ENCODE measurements around the gene MINAR1.

MINAR1 gene

DNA sequence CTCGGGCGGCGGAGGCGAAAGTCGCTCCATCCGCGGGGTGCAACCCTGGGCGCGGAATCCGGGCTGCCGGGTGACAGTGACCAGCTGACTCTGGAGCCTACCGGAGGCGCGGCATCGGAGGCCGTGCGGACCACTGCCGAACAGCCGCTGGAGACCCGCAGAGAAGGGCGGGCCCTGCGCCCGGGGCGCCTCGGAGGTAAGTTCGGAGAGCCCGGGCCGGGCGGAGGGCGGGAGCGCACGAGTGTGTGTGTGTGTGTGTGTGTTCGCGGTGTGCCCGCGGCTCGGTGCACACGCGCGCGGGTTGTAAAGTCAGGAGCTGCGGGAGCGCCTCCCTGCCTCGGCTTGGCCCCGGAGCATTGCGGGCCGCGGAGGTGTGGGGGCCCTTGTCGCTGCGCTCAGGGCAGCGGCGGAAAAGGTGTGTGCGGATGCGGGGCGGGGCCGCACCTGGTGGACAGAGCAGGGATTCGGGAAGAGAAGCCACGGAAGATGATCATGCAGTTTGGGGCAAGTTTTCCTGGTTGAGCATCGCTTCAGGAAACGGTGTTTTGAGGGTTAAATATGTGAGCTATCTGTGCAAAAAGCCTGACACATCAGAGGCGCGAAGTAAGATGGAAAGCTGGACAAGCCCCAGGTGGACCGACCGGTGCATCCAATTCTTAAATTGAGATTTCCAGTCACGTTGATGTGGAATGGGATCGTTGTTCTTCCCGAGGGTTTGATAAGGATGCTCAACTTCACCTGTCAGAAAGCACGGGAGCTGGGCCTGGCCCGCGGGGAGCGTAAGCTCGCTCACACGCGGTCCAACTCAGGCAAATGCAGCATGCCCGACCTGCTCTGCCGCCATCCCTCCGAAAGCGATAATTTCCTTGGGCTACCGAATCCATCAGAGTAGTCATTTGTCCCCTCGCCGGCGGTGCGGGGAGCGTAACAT lies 474 bp downstream of the MINAR1 start:
- DNase-seq (ENCODE audit: low read depth), result no peak
- no peak overlapping the region; the same call in 1 of the 2 replicates for H3K4me3 ChIP-seq (ENCODE audit: low read depth, low read length)
- TF ChIP-seq, protein P1, sequence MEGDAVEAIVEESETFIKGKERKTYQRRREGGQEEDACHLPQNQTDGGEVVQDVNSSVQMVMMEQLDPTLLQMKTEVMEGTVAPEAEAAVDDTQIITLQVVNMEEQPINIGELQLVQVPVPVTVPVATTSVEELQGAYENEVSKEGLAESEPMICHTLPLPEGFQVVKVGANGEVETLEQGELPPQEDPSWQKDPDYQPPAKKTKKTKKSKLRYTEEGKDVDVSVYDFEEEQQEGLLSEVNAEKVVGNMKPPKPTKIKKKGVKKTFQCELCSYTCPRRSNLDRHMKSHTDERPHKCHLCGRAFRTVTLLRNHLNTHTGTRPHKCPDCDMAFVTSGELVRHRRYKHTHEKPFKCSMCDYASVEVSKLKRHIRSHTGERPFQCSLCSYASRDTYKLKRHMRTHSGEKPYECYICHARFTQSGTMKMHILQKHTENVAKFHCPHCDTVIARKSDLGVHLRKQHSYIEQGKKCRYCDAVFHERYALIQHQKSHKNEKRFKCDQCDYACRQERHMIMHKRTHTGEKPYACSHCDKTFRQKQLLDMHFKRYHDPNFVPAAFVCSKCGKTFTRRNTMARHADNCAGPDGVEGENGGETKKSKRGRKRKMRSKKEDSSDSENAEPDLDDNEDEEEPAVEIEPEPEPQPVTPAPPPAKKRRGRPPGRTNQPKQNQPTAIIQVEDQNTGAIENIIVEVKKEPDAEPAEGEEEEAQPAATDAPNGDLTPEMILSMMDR (IDR thresholded peaks at IDR 0.05; ENCODE audit: low read depth, low read length, missing control alignments), result no peak

DNA sequence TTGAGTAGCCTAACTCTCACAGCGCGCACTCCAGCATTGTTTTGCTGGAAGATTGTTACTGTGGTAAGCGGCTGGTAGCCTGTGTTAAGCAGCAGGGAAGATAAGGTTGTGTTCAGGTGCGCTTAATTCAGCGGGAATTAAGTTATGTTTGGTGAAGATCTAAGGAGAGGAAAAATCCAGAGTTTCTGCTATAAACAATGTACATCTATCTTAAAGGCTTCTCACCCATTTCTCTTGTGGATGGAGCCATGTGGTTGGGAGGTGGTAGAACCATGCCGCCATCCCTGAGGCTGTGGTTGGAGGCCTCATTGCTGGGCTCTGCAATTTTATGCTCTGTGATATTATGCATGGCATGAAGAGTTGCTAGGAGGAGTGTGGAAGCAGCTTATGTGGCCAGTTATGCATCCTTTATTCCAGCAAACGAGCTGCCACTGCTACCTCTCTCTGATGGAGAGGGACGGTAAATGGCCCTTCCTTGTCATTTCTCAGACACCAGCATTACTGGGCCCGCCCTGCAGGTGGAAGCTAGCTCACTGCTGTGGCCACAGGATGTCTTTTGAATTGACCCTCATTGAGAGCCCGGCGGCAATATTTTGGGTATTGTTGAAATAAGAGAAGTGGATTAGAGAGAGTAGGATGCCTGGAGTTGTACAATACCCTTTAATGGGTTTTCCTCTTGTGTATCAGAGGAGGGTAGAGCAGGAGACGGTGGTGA lies 1.3 kb downstream of the MINAR1 start:
- TF ChIP-seq, protein P1 (IDR thresholded peaks at IDR 0.05; ENCODE audit: low read depth, low read length, missing control alignments), result no peak
- H3K4me3 ChIP-seq (ENCODE audit: low read depth, low read length), result no peak overlapping the region
- no peak for DNase-seq (ENCODE audit: low read depth)

DNA sequence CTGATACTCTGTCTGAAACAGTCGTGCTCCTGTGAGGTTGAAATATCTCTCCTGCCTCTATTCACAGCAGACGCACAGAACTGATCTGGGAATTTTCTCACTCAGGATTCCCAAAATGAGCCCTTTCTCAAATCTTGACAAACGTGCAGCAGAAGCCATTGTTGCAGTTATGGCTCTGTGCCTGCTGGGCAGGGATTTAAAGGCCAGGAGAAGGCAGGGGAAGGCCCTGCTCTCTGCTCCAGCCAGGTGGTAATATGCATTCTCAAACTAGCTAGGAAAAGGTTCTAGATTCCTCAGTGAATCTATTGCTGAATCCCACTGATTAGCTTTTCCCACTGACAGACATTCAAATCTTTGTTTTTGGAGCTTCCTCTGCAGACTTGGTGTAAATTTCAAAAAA lies 2.2 kb downstream of the MINAR1 start:
- TF ChIP-seq, protein P1 (IDR thresholded peaks at IDR 0.05; ENCODE audit: low read depth, low read length, missing control alignments), result no peak
- DNase-seq (ENCODE audit: low read depth), result no peak

DNA sequence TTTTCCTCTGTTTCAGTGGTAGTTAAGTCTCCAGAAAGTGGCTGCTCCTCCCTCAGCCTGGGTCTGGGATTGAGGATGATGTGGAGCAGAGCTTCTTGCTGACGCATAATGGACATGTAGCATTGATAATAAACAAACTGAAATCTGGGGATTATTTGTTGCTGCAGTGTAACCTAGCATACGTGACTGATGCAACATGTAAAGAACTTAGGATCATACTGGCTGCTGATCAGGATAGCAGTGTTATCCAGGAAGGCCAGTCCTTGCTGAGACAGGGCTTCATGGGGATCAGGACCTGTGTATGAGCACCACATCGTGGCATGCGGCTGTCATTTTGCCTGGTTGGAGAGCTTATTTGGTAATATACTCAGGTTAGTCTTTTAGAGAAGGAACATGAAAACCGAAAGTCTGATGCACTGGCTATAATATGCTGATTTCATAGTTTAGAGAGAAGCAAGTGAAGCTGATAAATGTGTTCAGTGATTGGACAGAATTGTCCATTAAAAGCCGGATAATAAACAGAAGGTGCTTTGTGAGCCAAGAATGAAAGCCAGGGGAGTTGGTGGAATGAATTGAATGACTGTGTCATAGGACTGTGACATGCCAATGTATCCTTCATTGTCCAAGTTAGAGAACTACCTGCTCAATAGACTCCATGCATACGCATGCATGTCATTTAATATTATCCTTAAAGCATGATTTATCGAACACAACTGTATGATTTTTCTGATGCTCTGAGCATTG lies 4.1 kb downstream of the MINAR1 start:
- TF ChIP-seq, protein P1 (IDR thresholded peaks at IDR 0.05; ENCODE audit: low read depth, low read length, missing control alignments), result no peak
- DNase-seq (ENCODE audit: low read depth), result no peak
- H3K4me3 ChIP-seq (ENCODE audit: low read depth, low read length), result no peak overlapping the region

More for the DNA sequence above, 2.2 kb downstream of the MINAR1 start:
- no peak overlapping the region for H3K4me3 ChIP-seq (ENCODE audit: low read depth, low read length)

DNA sequence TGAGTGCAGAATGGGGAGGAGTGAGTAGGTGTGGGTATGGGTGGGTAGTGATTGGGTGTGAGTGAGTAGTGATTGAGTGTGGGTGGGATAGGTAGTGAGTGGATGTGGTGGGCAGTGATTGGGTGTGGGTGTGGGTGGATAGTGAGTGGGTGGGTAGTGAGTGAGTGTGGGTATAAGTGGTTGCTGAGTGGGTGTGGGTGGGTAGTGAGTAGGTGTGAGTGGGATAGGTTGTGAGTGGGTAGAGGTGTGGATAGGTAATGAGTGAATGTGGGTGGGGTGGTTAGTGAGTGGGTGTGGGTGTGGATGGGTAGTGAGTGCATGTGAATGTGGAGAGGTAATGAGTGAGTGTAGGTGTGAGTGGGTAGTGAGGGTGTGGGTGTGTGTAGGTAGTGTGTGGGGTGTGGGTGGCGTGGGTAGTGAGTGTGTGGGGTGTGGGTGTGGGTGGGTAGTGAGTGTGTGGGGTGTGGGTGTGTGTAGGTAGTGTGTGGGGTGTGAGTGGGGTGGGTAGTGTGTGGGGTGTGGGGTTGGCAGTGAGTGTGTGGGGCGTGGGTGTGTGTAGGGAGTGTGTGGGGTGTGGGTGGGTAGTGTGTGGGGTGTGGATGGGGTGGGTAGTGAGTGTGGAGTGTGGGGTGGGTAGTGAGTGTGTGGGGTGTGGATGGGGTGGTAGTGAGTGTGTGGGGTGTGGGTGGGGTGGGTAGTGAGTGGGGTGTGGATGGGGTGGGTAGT lies 5.3 kb downstream of the MINAR1 start:
- no peak for DNase-seq (ENCODE audit: low read depth)
- TF ChIP-seq, protein P1 (IDR thresholded peaks at IDR 0.05; ENCODE audit: low read depth, low read length, missing control alignments), result no peak
- H3K4me3 ChIP-seq (ENCODE audit: low read depth, low read length), result no peak overlapping the region

DNA sequence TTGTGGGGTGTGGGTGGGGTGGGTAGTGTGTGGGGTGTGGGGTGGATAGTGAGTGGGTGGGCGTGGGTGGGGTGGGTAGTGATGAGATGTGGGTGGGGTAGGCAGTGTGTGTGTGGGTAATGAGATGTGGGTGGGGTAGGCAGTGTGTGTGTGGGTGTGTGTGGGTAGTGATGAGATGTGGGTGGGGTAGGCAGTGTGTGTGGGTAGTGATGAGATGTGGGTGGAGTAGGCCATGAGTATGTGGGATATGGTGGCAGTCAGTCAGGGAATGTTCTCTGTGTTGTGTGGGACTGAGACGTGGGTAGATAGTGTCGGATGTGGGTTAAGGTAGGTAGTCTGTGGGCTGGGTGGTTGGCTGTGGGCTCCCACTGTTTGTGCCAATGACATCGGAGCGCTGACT lies 7.1 kb downstream of the MINAR1 start:
- no peak for DNase-seq (ENCODE audit: low read depth)
- TF ChIP-seq, protein P1 (IDR thresholded peaks at IDR 0.05; ENCODE audit: low read depth, low read length, missing control alignments), result no peak
- H3K4me3 ChIP-seq (ENCODE audit: low read depth, low read length), result no peak overlapping the region

Measured in GM12864 (cell line).